Measurements from ENCODE around the gene REN.

The REN gene

DNA sequence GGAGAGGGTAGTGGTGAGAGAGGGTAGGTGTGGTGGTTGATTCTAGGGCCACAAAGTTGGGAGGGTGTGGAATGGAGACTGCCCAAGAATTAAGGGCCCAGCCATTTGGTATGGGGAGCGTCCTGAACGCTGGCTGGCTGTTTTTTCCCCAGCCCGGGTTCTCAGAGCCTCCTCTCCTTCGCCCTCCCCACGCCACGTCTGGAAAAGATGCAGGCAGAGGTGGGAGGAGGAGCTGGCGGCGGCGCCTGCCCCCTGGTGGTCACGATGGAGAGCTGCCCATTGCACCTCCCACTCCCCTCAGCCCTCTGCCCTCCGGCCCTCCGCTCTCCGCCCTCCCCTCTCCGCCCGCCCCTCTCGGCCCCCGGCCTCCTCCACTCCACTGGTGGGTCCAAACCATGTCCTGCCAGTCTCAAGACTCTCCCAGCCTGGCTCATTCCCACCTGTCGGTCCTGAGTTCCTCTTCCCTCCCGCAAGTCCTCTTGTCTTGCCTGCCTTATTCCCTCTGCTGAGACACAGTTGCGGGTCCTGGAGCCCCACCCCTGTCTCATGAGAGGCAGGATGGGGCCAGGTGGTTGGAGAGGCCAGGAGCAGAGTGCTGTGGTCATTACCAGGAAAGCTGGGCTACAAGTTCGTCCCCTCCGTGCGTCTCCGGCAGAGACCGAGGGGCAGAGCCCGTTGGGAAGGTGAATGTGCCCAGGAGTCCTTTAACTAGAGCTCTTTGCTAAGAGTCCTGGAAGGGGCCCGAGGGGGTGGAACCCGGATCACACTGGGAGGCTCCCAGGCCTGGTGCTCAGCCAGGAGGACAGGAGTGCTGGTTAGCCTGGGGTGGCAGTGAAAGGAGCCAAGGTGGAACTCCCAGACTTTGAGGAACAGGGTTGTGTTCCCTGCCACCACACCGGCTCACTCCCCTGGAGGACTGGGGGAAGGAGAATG, 36.9 kb downstream of the REN start:
- Mint-ChIP-seq H3K27ac (peak overlapping the region in 1 of 2 donors; percentile 52), H3K36me3 (ENCODE audit: insufficient read depth) (peaks cover 6% of the 10 kb centered on the region), H3K27me3 (no peaks in the 10 kb centered on the region), H3K9me3 (no peaks in the 10 kb centered on the region), H3K4me1 (ENCODE audit: low read depth in 2 of 2) (peaks cover 8 to 12% of the 10 kb centered on the region in 2 donors), H3K4me3 (peak overlapping the region in 1 of 2 donors; percentile 61)
- peak; percentile 90 for ATAC-seq (replicated peaks)
- DNase-seq, result peak; percentile 41 to 52 (median 49)

DNA sequence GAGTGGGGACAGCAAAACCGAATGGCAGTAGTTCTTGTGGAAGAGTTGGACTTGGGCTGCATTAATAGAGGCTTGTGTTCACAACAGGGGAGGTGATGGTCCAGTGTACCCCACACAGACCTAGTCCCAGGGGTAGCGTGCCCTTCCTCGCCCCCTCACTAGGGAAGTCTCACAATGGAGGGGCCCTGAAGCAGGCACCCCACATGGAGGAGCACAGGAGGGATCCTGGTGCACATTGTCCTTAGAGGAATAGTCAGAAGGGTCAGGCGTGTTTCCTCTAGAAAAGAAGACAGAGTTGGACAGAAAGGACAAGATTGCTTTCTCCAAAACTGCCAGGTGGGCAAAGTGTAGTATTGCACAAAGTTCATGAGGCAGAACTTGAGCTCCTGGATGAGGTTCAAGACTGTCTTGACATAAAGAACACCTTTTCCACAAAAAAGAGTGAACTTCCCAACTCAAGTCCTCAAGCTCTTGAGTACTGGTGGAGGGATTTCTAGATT, 37.6 kb downstream of the REN start:
- H3K27ac Mint-ChIP-seq, result peak overlapping the region in 1 of 2 donors; percentile 52
- ATAC-seq (replicated peaks) (peak; percentile 8), DNase-seq (no peak)
- peak overlapping the region in 1 of 2 donors; percentile 61 for H3K4me3 Mint-ChIP-seq
- no peaks in the 10 kb centered on the region for H3K27me3 Mint-ChIP-seq
- no peaks in the 10 kb centered on the region for H3K9me3 Mint-ChIP-seq
- H3K36me3 Mint-ChIP-seq (ENCODE audit: insufficient read depth), result peaks cover 7% of the 10 kb centered on the region
- H3K4me1 Mint-ChIP-seq (ENCODE audit: low read depth in 2 of 2), result peaks cover 8 to 12% of the 10 kb centered on the region in 2 donors

DNA sequence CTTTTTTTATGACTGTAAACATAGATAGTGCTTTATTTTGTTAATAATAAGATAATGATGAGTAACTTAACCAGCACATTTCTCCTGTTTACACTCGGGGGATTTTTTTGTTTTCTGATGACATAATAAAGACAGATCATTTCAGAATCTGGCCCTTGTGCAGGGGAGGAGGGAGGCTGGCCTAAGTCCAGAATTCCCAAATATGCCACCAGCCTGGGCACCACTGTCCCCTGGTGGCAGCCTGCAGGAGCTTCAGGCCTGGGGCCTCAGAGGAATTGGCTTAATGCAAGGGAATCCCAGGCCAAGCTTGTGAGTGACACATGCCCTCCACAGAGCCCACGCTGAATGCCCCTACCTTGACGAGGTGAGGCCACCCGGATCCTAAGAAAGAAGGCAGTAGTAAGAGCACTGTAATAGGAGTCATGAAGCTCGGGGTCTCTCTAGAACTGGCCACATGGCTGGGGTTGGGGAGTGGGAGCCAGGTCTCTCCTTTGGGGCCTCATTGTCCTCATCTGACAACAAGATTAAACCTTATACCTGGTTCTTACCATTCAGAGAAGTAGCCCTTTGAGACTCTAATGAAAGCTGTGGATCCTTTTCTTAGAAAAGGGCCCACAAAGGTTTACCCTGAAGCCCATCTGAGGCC, 38.4 kb downstream of the REN start:
- no peaks in the 10 kb centered on the region for H3K27me3 Mint-ChIP-seq
- H3K4me3 Mint-ChIP-seq, result no peak overlapping the region
- ATAC-seq (replicated peaks), result peak; percentile 37
- no peak for DNase-seq
- peaks cover 8 to 12% of the 10 kb centered on the region in 2 donors for H3K4me1 Mint-ChIP-seq (ENCODE audit: low read depth in 2 of 2)
- peaks cover 11% of the 10 kb centered on the region for H3K36me3 Mint-ChIP-seq (ENCODE audit: insufficient read depth)
- H3K9me3 Mint-ChIP-seq, result no peaks in the 10 kb centered on the region
- peak overlapping the region; percentile 13 to 52 for H3K27ac Mint-ChIP-seq

DNA sequence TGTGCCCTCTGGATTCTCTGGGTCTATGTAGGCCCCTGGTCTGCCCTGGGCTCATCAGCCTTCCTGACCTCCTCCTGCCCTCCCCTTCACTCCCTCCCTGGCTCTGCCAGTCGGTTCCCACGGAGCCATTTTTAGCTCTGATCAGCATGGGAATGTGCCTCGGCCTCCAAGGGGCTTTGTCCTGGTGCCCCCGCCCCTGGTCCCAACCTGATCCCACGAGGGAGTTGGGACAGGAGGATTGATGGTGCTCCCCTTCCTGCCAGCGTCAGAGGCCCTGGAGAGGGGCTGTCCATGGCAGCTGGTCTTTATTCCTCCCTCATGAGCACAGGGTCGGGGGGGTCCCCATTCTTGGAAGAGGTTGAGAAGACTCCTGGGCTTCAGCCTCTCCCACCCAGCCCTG, 39.2 kb downstream of the REN start:
- no peaks in the 10 kb centered on the region for H3K27me3 Mint-ChIP-seq
- H3K4me1 Mint-ChIP-seq (ENCODE audit: low read depth in 2 of 2), result peaks cover 8 to 12% of the 10 kb centered on the region in 2 donors
- H3K9me3 Mint-ChIP-seq, result no peaks in the 10 kb centered on the region
- DNase-seq, result no peak
- H3K36me3 Mint-ChIP-seq (ENCODE audit: insufficient read depth), result peaks cover 11% of the 10 kb centered on the region
- no peak overlapping the region for H3K4me3 Mint-ChIP-seq
- ATAC-seq (replicated peaks), result no peak
- H3K27ac Mint-ChIP-seq, result peak overlapping the region in 1 of 2 donors; percentile 13

DNA sequence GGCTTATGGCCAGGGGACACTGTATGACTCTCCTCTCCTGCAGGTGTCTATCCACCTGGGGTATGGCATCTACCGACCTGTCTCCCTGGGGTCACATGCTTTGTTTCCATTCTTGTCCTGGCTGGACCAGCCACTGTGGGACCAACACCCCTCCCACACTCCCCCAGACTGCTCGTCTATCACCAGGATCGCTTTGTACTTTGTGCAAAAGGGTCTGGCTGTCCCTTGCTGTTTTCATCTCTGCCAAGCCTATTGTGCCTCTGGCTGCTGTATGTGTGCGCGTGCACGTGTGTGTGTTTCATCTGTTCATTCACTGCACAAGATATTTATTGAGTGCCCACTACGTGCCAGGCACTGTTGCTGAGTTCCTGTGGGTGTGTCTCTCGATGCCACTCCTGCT, 39.8 kb downstream of the REN start:
- Mint-ChIP-seq H3K4me3 (no peak overlapping the region), H3K9me3 (no peaks in the 10 kb centered on the region), H3K27me3 (no peaks in the 10 kb centered on the region), H3K4me1 (ENCODE audit: low read depth in 2 of 2) (peaks cover 8 to 12% of the 10 kb centered on the region in 2 donors), H3K36me3 (ENCODE audit: insufficient read depth) (peaks cover 11% of the 10 kb centered on the region), H3K27ac (no peak overlapping the region)
- DNase-seq (no peak), ATAC-seq (replicated peaks) (no peak)

DNA sequence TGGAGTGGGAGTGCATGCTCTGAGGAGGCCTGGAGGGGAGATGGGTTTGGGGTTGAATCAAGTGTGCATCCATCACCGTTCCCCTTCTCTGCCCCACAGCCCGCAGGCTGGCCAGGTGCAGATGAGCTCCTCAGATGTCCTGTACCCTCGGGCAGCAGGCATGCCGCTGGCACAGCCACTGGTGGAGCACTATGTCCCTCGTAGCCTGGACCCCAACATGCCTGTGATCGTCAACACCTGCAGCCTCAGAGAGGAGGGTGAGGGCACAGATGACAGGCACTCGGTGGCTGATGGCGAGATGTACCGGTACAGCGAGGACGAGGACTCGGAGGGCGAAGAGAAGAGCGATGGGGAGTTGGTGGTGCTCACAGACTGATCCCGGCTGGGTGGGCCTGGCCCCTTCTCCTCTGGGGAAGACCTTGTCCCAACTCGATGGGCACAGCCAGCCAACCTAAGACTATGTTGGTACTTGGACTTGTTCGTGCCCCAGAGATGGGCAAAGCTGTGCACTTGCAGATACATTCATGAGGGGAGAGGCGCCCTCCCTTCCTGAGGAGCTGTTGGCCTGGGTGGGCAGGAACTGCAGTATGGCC, 40.3 kb downstream of the REN start:
- Mint-ChIP-seq H3K9me3 (no peaks in the 10 kb centered on the region), H3K27ac (no peak overlapping the region), H3K4me1 (ENCODE audit: low read depth in 2 of 2) (peaks cover 8 to 12% of the 10 kb centered on the region in 2 donors), H3K4me3 (no peak overlapping the region), H3K36me3 (ENCODE audit: insufficient read depth) (peaks cover 11% of the 10 kb centered on the region), H3K27me3 (no peaks in the 10 kb centered on the region)
- DNase-seq (no peak), ATAC-seq (replicated peaks) (no peak)

DNA sequence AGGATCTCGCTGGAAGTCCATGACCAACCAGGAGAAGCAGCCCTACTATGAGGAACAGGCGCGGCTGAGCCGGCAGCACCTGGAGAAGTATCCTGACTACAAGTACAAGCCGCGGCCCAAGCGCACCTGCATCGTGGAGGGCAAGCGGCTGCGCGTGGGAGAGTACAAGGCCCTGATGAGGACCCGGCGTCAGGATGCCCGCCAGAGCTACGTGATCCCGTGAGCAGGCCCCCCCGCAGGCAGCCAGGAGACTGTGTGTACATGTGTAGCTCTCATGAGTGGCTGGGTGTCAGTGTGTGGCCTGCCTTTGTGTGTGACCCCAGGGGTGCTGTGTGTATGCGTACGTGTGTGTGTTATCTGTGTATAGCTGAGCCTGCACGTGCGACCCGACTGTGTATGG, 41.5 kb downstream of the REN start:
- H3K9me3 Mint-ChIP-seq, result no peaks in the 10 kb centered on the region
- ATAC-seq (replicated peaks) (no peak), DNase-seq (no peak)
- H3K27me3 Mint-ChIP-seq, result no peaks in the 10 kb centered on the region
- H3K4me3 Mint-ChIP-seq, result no peak overlapping the region
- H3K36me3 Mint-ChIP-seq (ENCODE audit: insufficient read depth), result peaks cover 11% of the 10 kb centered on the region
- peaks cover 8 to 12% of the 10 kb centered on the region in 2 donors for H3K4me1 Mint-ChIP-seq (ENCODE audit: low read depth in 2 of 2)
- H3K27ac Mint-ChIP-seq, result no peak overlapping the region

DNA sequence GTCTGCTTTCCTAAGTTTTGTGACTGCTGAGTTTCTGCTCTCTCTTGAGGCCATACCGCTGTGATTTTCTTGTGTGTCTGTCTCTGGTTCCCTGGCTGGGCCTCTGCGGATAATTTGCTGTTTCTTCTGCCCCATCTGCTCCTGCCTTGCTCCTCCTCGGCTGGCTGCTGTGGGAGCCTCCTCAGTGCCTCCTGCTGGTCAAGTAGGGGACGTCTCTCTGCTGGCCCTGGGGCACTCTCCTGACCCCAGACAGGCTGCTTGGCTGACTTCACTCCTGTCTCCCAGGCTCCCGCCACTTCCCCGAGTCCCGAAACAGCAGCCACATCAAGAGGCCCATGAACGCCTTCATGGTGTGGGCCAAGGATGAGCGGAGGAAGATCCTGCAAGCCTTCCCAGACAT, 42.8 kb downstream of the REN start:
- no peak for DNase-seq
- H3K36me3 Mint-ChIP-seq (ENCODE audit: insufficient read depth), result peaks cover 14% of the 10 kb centered on the region
- H3K4me3 Mint-ChIP-seq, result no peak overlapping the region
- H3K27me3 Mint-ChIP-seq, result no peaks in the 10 kb centered on the region
- H3K4me1 Mint-ChIP-seq (ENCODE audit: low read depth in 2 of 2), result peaks cover 0 to 3% of the 10 kb centered on the region in 2 donors
- H3K9me3 Mint-ChIP-seq, result no peaks in the 10 kb centered on the region
- ATAC-seq (replicated peaks), result no peak
- H3K27ac Mint-ChIP-seq, result peak overlapping the region in 1 of 2 donors; percentile 77

DNA sequence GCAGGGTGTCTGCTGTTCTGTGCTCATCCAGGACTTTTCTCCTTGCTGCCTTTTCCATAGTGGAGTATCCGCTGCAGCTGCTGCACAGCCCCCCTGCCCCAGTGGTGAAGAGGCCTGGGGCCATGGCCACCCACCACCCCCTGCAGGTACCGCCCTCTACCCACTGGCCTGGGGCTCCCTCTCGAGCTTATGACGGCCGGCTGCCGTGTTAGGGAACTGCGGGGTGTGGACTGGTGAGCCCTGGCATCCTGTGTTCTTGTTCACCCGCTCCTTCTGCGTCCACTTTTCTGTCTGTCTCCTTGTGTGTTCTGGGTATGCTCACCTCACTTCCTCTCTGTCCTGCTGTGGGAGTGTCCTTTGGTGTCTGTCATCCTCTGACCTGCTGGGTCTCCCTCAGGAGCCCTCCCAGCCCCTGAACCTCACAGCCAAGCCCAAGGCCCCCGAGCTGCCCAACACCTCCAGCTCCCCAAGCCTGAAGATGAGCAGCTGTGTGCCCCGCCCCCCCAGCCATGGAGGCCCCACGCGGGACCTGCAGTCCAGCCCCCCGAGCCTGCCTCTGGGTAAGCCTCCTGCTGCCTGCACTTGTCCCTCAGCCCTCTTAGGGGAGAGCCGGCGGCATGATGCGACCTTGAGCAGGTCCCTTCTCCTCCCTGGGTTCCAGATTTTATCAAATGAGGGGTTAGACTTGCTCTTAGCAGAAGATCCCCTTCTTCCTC, 44.1 kb downstream of the REN start:
- ATAC-seq (replicated peaks) (no peak), DNase-seq (no peak)
- no peaks in the 10 kb centered on the region for H3K9me3 Mint-ChIP-seq
- H3K4me1 Mint-ChIP-seq (ENCODE audit: low read depth in 2 of 2), result peaks cover 0 to 2% of the 10 kb centered on the region in 2 donors
- no peak overlapping the region for H3K4me3 Mint-ChIP-seq
- peaks cover 16% of the 10 kb centered on the region for H3K36me3 Mint-ChIP-seq (ENCODE audit: insufficient read depth)
- no peaks in the 10 kb centered on the region for H3K27me3 Mint-ChIP-seq
- no peak overlapping the region for H3K27ac Mint-ChIP-seq

DNA sequence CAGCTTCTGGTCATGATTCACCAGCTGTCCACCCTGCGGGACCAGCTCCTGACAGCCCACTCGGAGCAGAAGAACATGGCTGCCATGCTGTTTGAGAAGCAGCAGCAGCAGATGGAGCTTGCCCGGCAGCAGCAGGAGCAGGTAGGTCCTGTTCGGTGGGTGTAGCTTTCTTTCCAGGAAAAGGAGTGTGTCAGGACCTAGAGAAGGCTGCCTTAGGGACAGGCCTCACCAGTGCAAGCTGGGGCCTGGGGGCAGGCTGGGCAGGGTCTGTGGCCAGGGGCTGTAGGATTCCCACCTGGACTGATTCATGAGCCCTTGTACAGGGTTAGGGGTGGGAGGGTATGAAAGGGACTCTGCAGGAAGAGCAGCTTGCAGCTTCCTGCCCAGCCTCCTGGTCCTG, 49.6 kb downstream of the REN start:
- H3K27me3 Mint-ChIP-seq, result no peaks in the 10 kb centered on the region
- H3K9me3 Mint-ChIP-seq, result no peaks in the 10 kb centered on the region
- peaks cover 17% of the 10 kb centered on the region for H3K36me3 Mint-ChIP-seq (ENCODE audit: insufficient read depth)
- DNase-seq (no peak), ATAC-seq (replicated peaks) (no peak)
- H3K27ac Mint-ChIP-seq, result no peak overlapping the region
- H3K4me1 Mint-ChIP-seq (ENCODE audit: low read depth in 2 of 2), result peaks cover 0 to 14% of the 10 kb centered on the region in 2 donors
- no peak overlapping the region for H3K4me3 Mint-ChIP-seq

DNA sequence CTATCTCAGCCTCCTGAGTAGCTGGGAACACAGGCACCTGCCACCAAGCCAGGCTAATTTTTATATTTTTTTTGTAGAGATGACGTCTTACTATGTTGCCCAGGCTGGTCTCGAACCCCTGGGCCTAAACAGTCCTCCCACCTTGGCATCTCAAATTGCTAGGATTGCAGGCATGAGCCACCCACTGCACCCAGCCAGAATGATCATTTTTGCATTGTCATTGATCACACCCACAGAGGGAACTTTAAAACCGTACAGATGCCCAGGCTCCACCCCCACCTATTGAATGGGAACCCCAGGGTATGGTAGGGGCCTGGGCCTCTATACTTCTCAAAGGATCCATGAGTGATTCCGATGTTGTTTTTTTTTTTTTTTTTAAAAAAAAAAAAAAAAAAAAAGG, 51.0 kb downstream of the REN start:
- peak overlapping the region; percentile 22 to 75 for H3K27ac Mint-ChIP-seq
- peaks cover 0 to 14% of the 10 kb centered on the region in 2 donors for H3K4me1 Mint-ChIP-seq (ENCODE audit: low read depth in 2 of 2)
- no peak for ATAC-seq (replicated peaks)
- no peaks in the 10 kb centered on the region for H3K9me3 Mint-ChIP-seq
- DNase-seq, result no peak
- no peaks in the 10 kb centered on the region for H3K27me3 Mint-ChIP-seq
- H3K36me3 Mint-ChIP-seq (ENCODE audit: insufficient read depth), result peaks cover 17% of the 10 kb centered on the region
- no peak overlapping the region for H3K4me3 Mint-ChIP-seq

DNA sequence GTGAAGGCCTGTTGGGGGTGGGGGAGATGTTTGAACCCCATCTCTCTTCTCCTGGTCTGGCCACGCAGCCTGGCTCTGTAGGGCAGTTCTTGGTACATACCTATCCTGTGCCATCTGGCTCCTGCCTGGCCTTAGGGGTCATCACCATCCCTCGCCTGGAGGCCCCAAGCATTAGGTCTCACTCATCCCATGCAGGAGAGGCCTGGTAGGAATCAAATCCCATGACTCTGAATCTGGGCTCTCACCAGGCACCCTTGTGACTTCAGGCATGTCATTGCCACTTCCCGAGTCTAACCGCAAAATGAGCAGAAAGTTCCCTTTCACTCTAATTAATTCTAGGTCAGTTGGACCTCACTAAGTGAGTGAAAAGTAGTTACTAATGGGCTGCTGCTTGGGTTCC, 51.5 kb downstream of the REN start:
- H3K36me3 Mint-ChIP-seq (ENCODE audit: insufficient read depth), result peaks cover 17% of the 10 kb centered on the region
- no peak for DNase-seq
- peaks cover 0 to 14% of the 10 kb centered on the region in 2 donors for H3K4me1 Mint-ChIP-seq (ENCODE audit: low read depth in 2 of 2)
- H3K4me3 Mint-ChIP-seq, result no peak overlapping the region
- ATAC-seq (replicated peaks), result no peak
- peak overlapping the region; percentile 22 to 75 for H3K27ac Mint-ChIP-seq
- no peaks in the 10 kb centered on the region for H3K27me3 Mint-ChIP-seq
- no peaks in the 10 kb centered on the region for H3K9me3 Mint-ChIP-seq

DNA sequence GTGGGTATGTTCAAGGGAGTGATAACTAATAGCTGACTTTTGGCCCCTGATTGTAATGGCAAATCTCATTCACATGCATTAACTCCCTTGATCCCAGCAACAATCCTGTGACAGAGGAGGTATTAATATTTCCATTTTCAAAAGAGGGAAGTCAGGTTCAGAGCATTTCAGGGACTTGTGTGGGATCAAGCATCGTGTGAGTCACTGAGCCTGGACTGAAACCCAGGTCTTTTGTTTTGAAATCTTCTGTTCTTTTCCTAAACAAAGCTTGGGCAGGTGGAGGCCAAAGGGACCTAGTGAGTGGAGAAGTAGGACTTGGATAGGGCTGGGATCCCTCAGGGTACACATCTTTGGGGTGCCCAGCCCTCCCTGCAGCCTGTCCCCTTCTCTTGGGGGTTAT, 52.2 kb downstream of the REN start:
- Mint-ChIP-seq H3K4me3 (no peak overlapping the region), H3K36me3 (ENCODE audit: insufficient read depth) (peaks cover 14% of the 10 kb centered on the region), H3K4me1 (ENCODE audit: low read depth in 2 of 2) (peaks cover 0 to 17% of the 10 kb centered on the region in 2 donors), H3K27me3 (no peaks in the 10 kb centered on the region), H3K27ac (peak overlapping the region; percentile 27 to 75), H3K9me3 (no peaks in the 10 kb centered on the region)
- ATAC-seq (replicated peaks) (no peak), DNase-seq (no peak)

Data from effector memory CD8-positive, alpha-beta T cell (primary cell).